22Rv1 (cell line): ENCODE data around the gene PTPN2.
"Not testable (repeated sequence)": the region's sequence is repeated elsewhere in the genome, so short reads cannot be mapped to it uniquely, and the experiment has no call there.

ENCODE experiments used
- H3K27ac ChIP-seq: fragments of 450-650 bp; 2 replicates; pipeline ENCODE4 v1.5.1; 2017
- CTCF ChIP-seq: fragments of 450-650 bp; IDR thresholded peaks from 2 replicates; pipeline ENCODE4 v1.5.1; 2017; ENCODE audit warnings: mild to moderate bottlenecking
- ZFX ChIP-seq: fragments of 450-650 bp; IDR thresholded peaks from 2 replicates; pipeline ENCODE4 v1.6.1; 2017; ENCODE audit warnings: antibody characterized with exemption, borderline replicate concordance

Gene PTPN2

GRCh38 chr18:12769136-12769535 is 114.9 kb downstream of the PTPN2 start:
- no peak for TF ChIP-seq CTCF
- H3K27ac ChIP-seq = no peak overlapping the region

GRCh38 chr18:12768625-12769024 is 115.4 kb downstream of the PTPN2 start:
- no peak overlapping the region for H3K27ac ChIP-seq

GRCh38 chr18:12767580-12768155 is 116.4 kb downstream of the PTPN2 start:
- no peak for TF ChIP-seq CTCF
- TF ChIP-seq ZFX = no peak
- no peak overlapping the region for H3K27ac ChIP-seq

More at GRCh38 chr18:12768625-12769024, 115.4 kb downstream of the PTPN2 start:
- TF ChIP-seq CTCF (no peak), ZFX (no peak)

- peak; percentile 18; the same call in 1 of the 2 replicates for TF ChIP-seq CTCF
- no peak for TF ChIP-seq ZFX
- H3K27ac ChIP-seq = no peak overlapping the region
These were observed 117.0 kb downstream of the PTPN2 start for GRCh38 chr18:12766986-12767433.

GRCh38 chr18:12765586-12765985 is 118.5 kb downstream of the PTPN2 start:
- no peak for TF ChIP-seq CTCF
- TF ChIP-seq ZFX = no peak
- H3K27ac ChIP-seq = no peak overlapping the region

- TF ChIP-seq CTCF (no peak), ZFX (no peak)
- H3K27ac ChIP-seq = no peak overlapping the region
These were observed 118.9 kb downstream of the PTPN2 start for GRCh38 chr18:12765126-12765525.

GRCh38 chr18:12758566-12758965 is 125.5 kb downstream of the PTPN2 start:
- not testable (repeated sequence) for H3K27ac ChIP-seq

GRCh38 chr18:12756619-12757239 is 127.3 kb downstream of the PTPN2 start:
- not testable (repeated sequence) for H3K27ac ChIP-seq

GRCh38 chr18:12755606-12756005 is 128.4 kb downstream of the PTPN2 start:
- H3K27ac ChIP-seq = not testable (repeated sequence)
